OCI-LY3 (cell line): Measurements from ENCODE around the gene DTX4.

Experiments used
- EZH2phosphoT487 ChIP-seq: fragments of 200-600 bp; shearing (Covaris generic); IDR thresholded peaks from 2 replicates; pipeline ENCODE4 v1.6.1; 2018; ENCODE audit warnings: antibody characterized with exemption, mixed run types, low read depth
- TF ChIP-seq, protein P1 (sequence below): fragments of 200-600, 300-600 bp; sonication (generic); IDR thresholded peaks from 2 replicates; pipeline ENCODE4 v1.5.1; 2014; ENCODE audit warnings: antibody characterized with exemption, low read length, low read depth

DNA sequence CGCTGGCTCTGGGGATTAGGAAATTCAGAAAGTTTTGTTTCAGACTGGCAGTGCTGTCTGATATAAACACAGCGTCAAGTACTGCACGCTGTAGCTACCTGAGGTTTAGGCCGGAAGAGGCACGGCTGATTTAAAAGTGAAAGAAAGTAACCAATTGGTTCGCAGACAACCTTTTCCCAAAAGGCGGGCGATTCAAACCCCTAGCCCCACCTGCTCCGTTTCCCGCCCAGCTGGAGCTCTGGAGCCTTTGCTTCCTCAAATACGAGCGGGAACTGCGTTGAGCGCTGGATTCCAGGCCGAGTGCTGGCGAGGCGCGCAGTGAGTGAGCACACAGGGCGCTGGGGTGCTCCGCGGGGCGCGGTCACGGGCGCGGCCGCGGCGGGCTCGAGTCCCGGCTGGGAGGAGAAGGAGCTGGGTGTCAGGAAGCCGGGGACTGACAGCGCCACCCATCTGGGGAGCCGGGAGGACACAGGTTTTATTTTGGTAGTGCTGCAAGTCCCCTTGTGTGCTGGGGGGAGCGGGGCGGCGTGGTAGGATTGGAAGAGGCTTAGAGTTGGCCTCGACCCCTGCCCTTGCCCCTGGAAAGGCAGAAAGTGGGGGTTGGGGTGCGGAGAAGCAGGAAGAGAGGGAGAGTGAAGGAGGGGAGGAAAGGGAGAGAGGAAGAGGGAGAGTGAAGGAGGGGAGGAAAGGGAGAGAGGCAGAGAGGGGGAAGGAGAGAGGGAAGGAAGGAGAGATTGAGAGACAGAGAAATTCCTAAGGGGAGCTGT is 27.2 kb upstream of the DTX4 start:
- TF ChIP-seq, protein P1, sequence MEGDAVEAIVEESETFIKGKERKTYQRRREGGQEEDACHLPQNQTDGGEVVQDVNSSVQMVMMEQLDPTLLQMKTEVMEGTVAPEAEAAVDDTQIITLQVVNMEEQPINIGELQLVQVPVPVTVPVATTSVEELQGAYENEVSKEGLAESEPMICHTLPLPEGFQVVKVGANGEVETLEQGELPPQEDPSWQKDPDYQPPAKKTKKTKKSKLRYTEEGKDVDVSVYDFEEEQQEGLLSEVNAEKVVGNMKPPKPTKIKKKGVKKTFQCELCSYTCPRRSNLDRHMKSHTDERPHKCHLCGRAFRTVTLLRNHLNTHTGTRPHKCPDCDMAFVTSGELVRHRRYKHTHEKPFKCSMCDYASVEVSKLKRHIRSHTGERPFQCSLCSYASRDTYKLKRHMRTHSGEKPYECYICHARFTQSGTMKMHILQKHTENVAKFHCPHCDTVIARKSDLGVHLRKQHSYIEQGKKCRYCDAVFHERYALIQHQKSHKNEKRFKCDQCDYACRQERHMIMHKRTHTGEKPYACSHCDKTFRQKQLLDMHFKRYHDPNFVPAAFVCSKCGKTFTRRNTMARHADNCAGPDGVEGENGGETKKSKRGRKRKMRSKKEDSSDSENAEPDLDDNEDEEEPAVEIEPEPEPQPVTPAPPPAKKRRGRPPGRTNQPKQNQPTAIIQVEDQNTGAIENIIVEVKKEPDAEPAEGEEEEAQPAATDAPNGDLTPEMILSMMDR = peak; percentile 40; the same call in 1 of the 2 replicates
- no peak for TF ChIP-seq EZH2phosphoT487
